ENCODE measurements around the gene PPFIA1. TPM values are rescaled to one million over a fixed set of nuclear protein-coding genes. Genes with fewer than 3 reads are reported as not detected.
A peak's percentile ranks its signal among the peaks of the same experiment; 100 is the strongest.

The PPFIA1 gene
- total and polyA plus RNA-seq, 2 of the 13 experiments (the other 11 are each of a cell fraction or from before 2014, with no cell fraction given), result 29.9 to 45.2 TPM

DNA sequence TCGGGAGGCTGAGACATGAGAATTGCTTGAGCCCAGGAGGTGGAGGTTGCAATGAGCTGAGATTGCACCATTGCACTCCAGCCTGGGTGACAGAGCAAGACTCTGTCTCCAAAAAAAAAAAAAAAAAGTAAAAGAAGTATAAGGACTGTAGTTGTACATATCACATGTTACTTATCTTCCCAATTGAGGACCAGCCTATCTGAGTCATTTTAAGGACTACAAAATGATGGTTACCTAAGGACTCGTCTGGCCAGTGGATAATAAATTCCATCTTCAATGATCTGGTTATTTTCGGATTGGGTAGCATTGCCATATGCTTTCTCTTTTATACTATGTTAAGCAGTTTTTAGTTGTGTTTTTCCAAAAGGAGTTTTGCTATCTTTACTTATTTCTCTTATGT, 55.3 kb downstream of the PPFIA1 start (continued):
- TF ChIP-seq, protein P1, sequence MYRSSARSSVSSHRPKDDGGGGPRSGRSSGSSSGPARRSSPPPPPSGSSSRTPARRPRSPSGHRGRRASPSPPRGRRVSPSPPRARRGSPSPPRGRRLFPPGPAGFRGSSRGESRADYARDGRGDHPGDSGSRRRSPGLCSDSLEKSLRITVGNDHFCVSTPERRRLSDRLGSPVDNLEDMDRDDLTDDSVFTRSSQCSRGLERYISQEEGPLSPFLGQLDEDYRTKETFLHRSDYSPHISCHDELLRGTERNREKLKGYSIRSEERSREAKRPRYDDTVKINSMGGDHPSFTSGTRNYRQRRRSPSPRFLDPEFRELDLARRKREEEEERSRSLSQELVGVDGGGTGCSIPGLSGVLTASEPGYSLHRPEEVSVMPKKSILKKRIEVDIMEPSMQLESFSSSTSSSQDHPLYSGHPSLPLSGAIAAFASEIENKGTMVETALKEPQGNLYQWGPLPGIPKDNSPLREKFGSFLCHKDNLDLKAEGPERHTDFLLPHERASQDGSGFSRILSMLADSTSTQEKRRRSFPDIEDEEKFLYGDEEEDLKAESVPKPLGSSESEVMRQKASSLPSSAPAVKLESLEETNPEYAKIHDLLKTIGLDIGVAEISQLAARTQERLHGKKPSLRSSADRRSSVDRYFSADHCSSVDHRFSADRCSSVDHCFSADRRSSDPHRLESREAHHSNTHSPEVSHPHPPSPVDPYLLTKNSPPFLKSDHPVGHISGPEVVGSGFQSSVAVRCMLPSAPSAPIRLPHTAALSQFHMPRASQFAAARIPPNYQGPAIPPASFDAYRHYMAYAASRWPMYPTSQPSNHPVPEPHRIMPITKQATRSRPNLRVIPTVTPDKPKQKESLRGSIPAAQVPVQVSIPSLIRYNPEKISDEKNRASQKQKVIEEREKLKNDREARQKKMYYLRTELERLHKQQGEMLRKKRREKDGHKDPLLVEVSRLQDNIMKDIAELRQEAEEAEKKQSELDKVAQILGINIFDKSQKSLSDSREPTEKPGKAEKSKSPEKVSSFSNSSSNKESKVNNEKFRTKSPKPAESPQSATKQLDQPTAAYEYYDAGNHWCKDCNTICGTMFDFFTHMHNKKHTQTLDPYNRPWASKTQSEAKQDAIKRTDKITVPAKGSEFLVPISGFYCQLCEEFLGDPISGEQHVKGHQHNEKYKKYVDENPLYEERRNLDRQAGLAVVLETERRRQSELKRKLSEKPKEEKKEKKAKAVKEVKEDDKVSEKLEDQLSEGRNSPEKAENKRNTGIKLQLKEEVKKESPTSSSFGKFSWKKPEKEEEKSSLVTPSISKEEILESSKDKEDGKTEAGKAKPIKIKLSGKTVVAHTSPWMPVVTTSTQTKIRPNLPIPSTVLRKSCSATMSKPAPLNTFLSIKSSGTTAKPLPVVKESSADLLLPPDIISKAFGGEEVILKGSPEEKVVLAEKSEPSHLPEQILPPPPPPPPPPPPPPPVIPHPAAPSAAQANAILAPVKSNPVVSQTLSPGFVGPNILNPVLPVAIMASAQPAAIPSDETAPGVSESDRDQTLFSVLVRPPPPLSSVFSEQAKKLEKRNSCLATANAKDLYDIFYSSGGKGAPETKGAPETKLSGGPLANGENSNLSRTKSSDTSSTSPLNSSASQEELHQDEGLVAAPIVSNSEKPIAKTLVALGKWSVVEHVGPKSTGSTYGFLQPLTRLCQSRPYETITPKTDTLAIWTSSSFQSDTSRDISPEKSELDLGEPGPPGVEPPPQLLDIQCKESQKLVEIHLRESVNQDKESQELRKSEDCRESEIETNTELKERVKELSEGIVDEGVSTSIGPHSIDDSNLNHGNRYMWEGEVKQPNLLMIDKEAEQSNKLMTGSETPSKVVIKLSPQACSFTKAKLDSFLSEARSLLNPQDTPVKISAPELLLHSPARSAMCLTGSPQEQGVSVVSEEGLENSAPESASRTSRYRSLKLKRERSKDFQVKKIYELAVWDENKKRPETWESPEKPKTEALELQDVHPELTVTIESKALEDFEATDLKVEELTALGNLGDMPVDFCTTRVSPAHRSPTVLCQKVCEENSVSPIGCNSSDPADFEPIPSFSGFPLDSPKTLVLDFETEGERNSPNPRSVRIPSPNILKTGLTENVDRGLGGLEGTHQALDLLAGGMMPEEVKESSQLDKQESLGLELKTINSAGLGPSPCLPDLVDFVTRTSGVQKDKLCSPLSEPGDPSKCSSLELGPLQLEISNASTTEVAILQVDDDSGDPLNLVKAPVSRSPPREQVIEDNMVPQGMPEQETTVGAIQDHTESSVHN (CRISPR knock-in tag; IDR thresholded peaks at IDR 0.05), result no peak
- TF ChIP-seq ZNF777 (CRISPR knock-in tag; IDR thresholded peaks at IDR 0.05), result no peak
- no peak for TF ChIP-seq NCOA2 (CRISPR knock-in tag; IDR thresholded peaks at IDR 0.05)
- TF ChIP-seq ZNF12 (CRISPR knock-in tag; IDR thresholded peaks at IDR 0.05), result no peak

DNA sequence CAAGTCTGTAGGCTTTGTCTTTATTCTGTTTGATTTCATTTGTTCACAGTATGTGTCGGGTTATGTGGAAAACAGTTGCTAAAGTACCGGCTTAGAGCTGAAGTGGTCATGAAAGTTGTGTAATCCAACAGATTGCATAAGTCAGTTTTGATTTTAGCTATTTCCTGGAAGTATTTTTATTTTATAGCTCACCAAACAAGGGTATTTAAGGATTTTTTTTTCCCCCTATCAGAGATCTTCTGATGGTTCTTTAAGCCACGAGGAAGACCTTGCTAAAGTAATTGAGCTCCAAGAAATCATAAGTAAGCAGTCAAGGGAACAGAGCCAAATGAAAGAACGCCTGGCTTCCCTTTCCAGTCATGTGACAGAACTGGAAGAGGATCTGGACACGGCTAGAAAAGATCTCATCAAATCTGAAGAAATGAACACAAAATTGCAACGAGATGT, 55.9 kb downstream of the PPFIA1 start:
- TF ChIP-seq CEBPB (IDR thresholded peaks at IDR 0.05; ENCODE audit: borderline replicate concordance, low read depth, low read length) (peak; percentile 30; the same call in 1 of the 2 replicates), HNF4A (CRISPR knock-in tag; IDR thresholded peaks at IDR 0.05) (no peak), ZNF546 (CRISPR knock-in tag; conservative IDR thresholded peaks at IDR 0.05) (no peak)
- Histone ChIP-seq H3K4me2 (ENCODE audit: low read depth, low read length) (no peak overlapping the region), H3K9me3 (ENCODE audit: low read length) (no peaks in the 10 kb centered on the region), H3K27ac (ENCODE audit: extremely low read length, insufficient read depth, low read length) (no peak overlapping the region), H2AFZ (ENCODE audit: low read length) (no peak overlapping the region), H3K4me1 (ENCODE audit: insufficient read depth, low read length) (no peaks in the 10 kb centered on the region), H3K9ac (ENCODE audit: insufficient read depth, low read depth, low read length) (no peak overlapping the region), H3K4me3 (replicated peaks in 1 of 3; ENCODE audit: insufficient read depth in 1 of 3, low read depth in 2 of 3, low read length in 3 of 3) (no peak overlapping the region), H3K36me3 (replicated peaks in 1 of 2; ENCODE audit: control insufficient read depth in 1 of 2, insufficient read depth in 2 of 2, low read length in 2 of 2) (peaks cover 18 to 64% of the 10 kb centered on the region in 2 experiments), H3K27me3 (ENCODE audit: control insufficient read depth in 1 of 2, insufficient read depth in 2 of 2, low read length in 2 of 2) (no peaks in the 10 kb centered on the region), H3K79me2 (ENCODE audit: insufficient read depth, low read length) (no peaks in the 10 kb centered on the region), H4K20me1 (ENCODE audit: insufficient read depth, low read length) (0 out of 2 replicates have a peak, but pooled peaks cover 2% of the 10 kb centered on the region)
- WGBS (ENCODE audit: low lambda C conversion rate), result 94% methylated on average over 6 of the region's 6 CpGs
- in situ Hi-C loops (cut with HindIII; ENCODE audit: extremely low pct_ligation_motif_present, low pct_unique_long_range_greater_than_20kb), result no loop called here
- no peak for FAIRE-seq
- POLR2A ChIA-PET, result no interaction called here
- intact Hi-C loops (cut with micrococcal nuclease; ENCODE audit: unreplicated experiment), result no loop called here
- no peak for ATAC-seq
- BruUV-seq (replicated peaks), result no TSS peak
- no peak for DNase-seq (ENCODE audit: low spot score)
- CTCF ChIA-PET (ENCODE audit: low intra/inter-chr PET ratio, low total read pairs), result no interaction called here

Measured in HepG2 (cell line).